Mucosa of rectum (tissue), 2 donors: Measurements from ENCODE around the gene HNRNPL.
"Not testable (repeated sequence)": the region's sequence is repeated elsewhere in the genome, so short reads cannot be mapped to it uniquely, and the experiment has no call there.

ENCODE experiments used
- H3K27ac ChIP-seq, 2 donors: one replicate each; pipeline ENCODE4 v1.7.0; 2013; ENCODE audit warnings: inconsistent platforms in 2 of 2, low read depth in 2 of 2, low read length in 2 of 2
- H3K27me3 ChIP-seq, 2 donors: one replicate each; pipeline ENCODE4 v1.7.0; 2013; ENCODE audit warnings: low read length in 2 of 2; ENCODE audit not compliant: control insufficient read depth in 2 of 2, insufficient read depth in 2 of 2
- H3K36me3 ChIP-seq, 2 donors: one replicate each; pipeline ENCODE4 v1.7.0; 2013; ENCODE audit warnings: low read length in 2 of 2; ENCODE audit not compliant: control insufficient read depth in 2 of 2, insufficient read depth in 2 of 2
- H3K4me1 ChIP-seq, 2 donors: one replicate each; pipeline ENCODE4 v1.7.0; 2013; ENCODE audit warnings: low read length in 2 of 2, mild to moderate bottlenecking in 1 of 2; ENCODE audit not compliant: control insufficient read depth in 2 of 2, insufficient read depth in 2 of 2
- H3K4me3 ChIP-seq, 2 donors: one replicate each; pipeline ENCODE4 v1.7.0; 2013; ENCODE audit warnings: low read length in 2 of 2
- H3K9ac ChIP-seq, 2 donors: one replicate each; pipeline ENCODE4 v1.7.0; 2013; ENCODE audit warnings: low read length in 2 of 2, low read depth in 1 of 2, mild to moderate bottlenecking in 1 of 2
- H3K9me3 ChIP-seq, 2 donors: one replicate each; pipeline ENCODE4 v1.7.0; 2013; ENCODE audit warnings: low read length in 2 of 2; ENCODE audit not compliant: control insufficient read depth in 2 of 2
- donor health status: healthy.
- donor health status: Normal muscosa, but diverticular disease.

Gene HNRNPL

GRCh38 chr19:38830039-38830733 is 19.6 kb downstream of the HNRNPL start:
- H3K9ac ChIP-seq: peak overlapping the region in 1 of 2 donors; percentile 32
- peaks cover 8 to 32% of the 10 kb centered on the region in 2 donors for H3K36me3 ChIP-seq
- peak overlapping the region in 1 of 2 donors; percentile 95 for H3K27ac ChIP-seq
- H3K4me3 ChIP-seq: peak overlapping the region; percentile 94 to 97
- H3K4me1 ChIP-seq: peaks cover 16 to 22% of the 10 kb centered on the region in 2 donors
- no peaks in the 10 kb centered on the region for H3K27me3 ChIP-seq
- H3K9me3 ChIP-seq: no peaks in the 10 kb centered on the region

- H3K27me3 ChIP-seq, H3K4me3 ChIP-seq, H3K9ac ChIP-seq, H3K9me3 ChIP-seq, H3K27ac ChIP-seq: not testable (repeated sequence)
- Histone ChIP-seq H3K4me1 (peaks cover 16 to 22% of the 10 kb centered on the region in 2 donors), H3K36me3 (peaks cover 8 to 32% of the 10 kb centered on the region in 2 donors)
Observed at GRCh38 chr19:38829203-38829602, 20.6 kb downstream of the HNRNPL start.

GRCh38 chr19:38826856-38827551 is 22.8 kb downstream of the HNRNPL start:
- Histone ChIP-seq H3K4me1 (peaks cover 10 to 16% of the 10 kb centered on the region in 2 donors), H3K4me3 (no peak overlapping the region), H3K9me3 (no peaks in the 10 kb centered on the region), H3K27ac (no peak overlapping the region), H3K9ac (no peak overlapping the region), H3K27me3 (no peaks in the 10 kb centered on the region), H3K36me3 (peaks cover 8 to 47% of the 10 kb centered on the region in 2 donors)

GRCh38 chr19:38825936-38826335 is 23.9 kb downstream of the HNRNPL start:
- not testable (repeated sequence) for H3K27me3 ChIP-seq, H3K27ac ChIP-seq, H3K9ac ChIP-seq, H3K9me3 ChIP-seq, H3K4me3 ChIP-seq
- H3K4me1 ChIP-seq: peaks cover 11 to 13% of the 10 kb centered on the region in 2 donors
- H3K36me3 ChIP-seq: peaks cover 8 to 47% of the 10 kb centered on the region in 2 donors

GRCh38 chr19:38821230-38821825 is 28.5 kb downstream of the HNRNPL start:
- H3K4me1 ChIP-seq: peaks cover 23 to 38% of the 10 kb centered on the region in 2 donors
- H3K36me3 ChIP-seq: peaks cover 13 to 38% of the 10 kb centered on the region in 2 donors
- H3K27ac ChIP-seq: peak overlapping the region; percentile 70 to 84
- H3K4me3 ChIP-seq, H3K27me3 ChIP-seq, H3K9ac ChIP-seq, H3K9me3 ChIP-seq: not testable (repeated sequence)

GRCh38 chr19:38819231-38819920 is 30.4 kb downstream of the HNRNPL start:
- peak overlapping the region; percentile 32 to 44 for H3K4me3 ChIP-seq
- H3K4me1 ChIP-seq: peaks cover 39 to 55% of the 10 kb centered on the region in 2 donors
- peak overlapping the region; percentile 41 to 57 for H3K9ac ChIP-seq
- peaks cover 13 to 45% of the 10 kb centered on the region in 2 donors for H3K36me3 ChIP-seq
- H3K27ac ChIP-seq: peak overlapping the region; percentile 85 to 91
- H3K9me3 ChIP-seq: no peaks in the 10 kb centered on the region
- no peaks in the 10 kb centered on the region for H3K27me3 ChIP-seq

GRCh38 chr19:38817081-38817480 is 32.7 kb downstream of the HNRNPL start:
- Histone ChIP-seq H3K36me3 (peaks cover 17 to 32% of the 10 kb centered on the region in 2 donors), H3K4me3 (no peak overlapping the region), H3K27ac (peak overlapping the region; percentile 93 to 94), H3K9ac (no peak overlapping the region), H3K27me3 (no peaks in the 10 kb centered on the region), H3K4me1 (peaks cover 39 to 66% of the 10 kb centered on the region in 2 donors), H3K9me3 (no peaks in the 10 kb centered on the region)

GRCh38 chr19:38816131-38816750 is 33.5 kb downstream of the HNRNPL start:
- no peaks in the 10 kb centered on the region for H3K9me3 ChIP-seq
- H3K9ac ChIP-seq: peak overlapping the region in 1 of 2 donors; percentile 70
- H3K27me3 ChIP-seq: no peaks in the 10 kb centered on the region
- H3K27ac ChIP-seq: peak overlapping the region; percentile 93 to 94
- peak overlapping the region in 1 of 2 donors; percentile 5 for H3K4me3 ChIP-seq
- peaks cover 17 to 32% of the 10 kb centered on the region in 2 donors for H3K36me3 ChIP-seq
- H3K4me1 ChIP-seq: peaks cover 39 to 66% of the 10 kb centered on the region in 2 donors

GRCh38 chr19:38815059-38816001 is 34.5 kb downstream of the HNRNPL start:
- Histone ChIP-seq H3K9me3 (no peaks in the 10 kb centered on the region), H3K27ac (peak overlapping the region; percentile 93 to 94), H3K4me1 (peaks cover 34 to 59% of the 10 kb centered on the region in 2 donors), H3K27me3 (no peaks in the 10 kb centered on the region), H3K4me3 (peak overlapping the region; percentile 52 to 55), H3K36me3 (peaks cover 19 to 32% of the 10 kb centered on the region in 2 donors), H3K9ac (peak overlapping the region; percentile 20 to 70)
